GM06990 (cell line): ENCODE data around the gene FARP2.
A peak's percentile ranks its signal among the peaks of the same experiment; 100 is the strongest.
"Not testable (repeated sequence)": the region's sequence is repeated elsewhere in the genome, so short reads cannot be mapped to it uniquely, and the experiment has no call there.

Experiments
- DNase-seq: peaks from one replicate; pipeline ENCODE4 v3.0.0-alpha.2; 2011; ENCODE audit not compliant: insufficient read length; ENCODE audit errors: extremely low read depth
- H3K27me3 ChIP-seq: replicated peaks from 2 replicates; pipeline ENCODE4 v1.6.0; 2011; ENCODE audit warnings: low read length; ENCODE audit not compliant: control insufficient read depth, insufficient read depth
- H3K36me3 ChIP-seq: 2 replicates; pipeline ENCODE4 v1.5.1; 2011; ENCODE audit warnings: low read length; ENCODE audit not compliant: control insufficient read depth, insufficient read depth
- H3K4me3 ChIP-seq: replicated peaks from 2 replicates; pipeline ENCODE4 v1.5.1; 2011; ENCODE audit warnings: low read depth, mild to moderate bottlenecking, control low read depth, low read length
- CTCF ChIP-seq: IDR thresholded peaks from 2 replicates; pipeline ENCODE4 v1.5.1; 2011; ENCODE audit warnings: low read length, control low read depth, mild to moderate bottlenecking, inconsistent platforms; ENCODE audit not compliant: insufficient read depth, poor library complexity, severe bottlenecking

Gene FARP2

GRCh38 chr2:241432824-241433448 lies 76.9 kb downstream of the FARP2 start:
- Histone ChIP-seq H3K4me3 (no peak overlapping the region), H3K27me3 (no peaks in the 10 kb centered on the region), H3K36me3 (peaks cover 10% of the 10 kb centered on the region)
- DNase-seq: no peak
- no peak for TF ChIP-seq CTCF

DNA sequence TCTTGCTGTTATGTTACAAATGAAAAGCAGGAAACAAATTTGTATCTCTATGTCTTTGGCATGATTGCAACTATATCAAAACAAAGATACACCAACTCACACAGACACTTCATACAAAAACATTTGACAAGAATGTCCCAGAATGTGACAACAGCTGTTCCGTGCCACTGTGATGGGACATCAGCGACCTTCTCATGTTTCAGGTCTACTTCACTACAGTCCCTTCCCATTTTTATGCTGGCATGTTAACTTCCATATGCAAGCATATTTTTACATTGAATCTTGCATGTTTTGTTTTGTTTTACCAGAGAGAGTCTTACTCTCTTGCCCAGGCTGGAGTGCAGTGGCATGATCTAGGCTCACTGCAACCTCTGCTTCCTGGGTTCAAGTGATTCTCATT lies 81.1 kb downstream of the FARP2 start:
- no peak for DNase-seq
- H3K4me3 ChIP-seq: no peak overlapping the region
- TF ChIP-seq CTCF: no peak
- no peaks in the 10 kb centered on the region for H3K27me3 ChIP-seq
- H3K36me3 ChIP-seq: peaks cover 14% of the 10 kb centered on the region

GRCh38 chr2:241441492-241441891 lies 85.4 kb downstream of the FARP2 start:
- Histone ChIP-seq H3K27me3 (no peaks in the 10 kb centered on the region), H3K4me3 (no peak overlapping the region), H3K36me3 (peaks cover 14% of the 10 kb centered on the region)
- peak; percentile 60 for DNase-seq
- TF ChIP-seq CTCF: no peak

DNA sequence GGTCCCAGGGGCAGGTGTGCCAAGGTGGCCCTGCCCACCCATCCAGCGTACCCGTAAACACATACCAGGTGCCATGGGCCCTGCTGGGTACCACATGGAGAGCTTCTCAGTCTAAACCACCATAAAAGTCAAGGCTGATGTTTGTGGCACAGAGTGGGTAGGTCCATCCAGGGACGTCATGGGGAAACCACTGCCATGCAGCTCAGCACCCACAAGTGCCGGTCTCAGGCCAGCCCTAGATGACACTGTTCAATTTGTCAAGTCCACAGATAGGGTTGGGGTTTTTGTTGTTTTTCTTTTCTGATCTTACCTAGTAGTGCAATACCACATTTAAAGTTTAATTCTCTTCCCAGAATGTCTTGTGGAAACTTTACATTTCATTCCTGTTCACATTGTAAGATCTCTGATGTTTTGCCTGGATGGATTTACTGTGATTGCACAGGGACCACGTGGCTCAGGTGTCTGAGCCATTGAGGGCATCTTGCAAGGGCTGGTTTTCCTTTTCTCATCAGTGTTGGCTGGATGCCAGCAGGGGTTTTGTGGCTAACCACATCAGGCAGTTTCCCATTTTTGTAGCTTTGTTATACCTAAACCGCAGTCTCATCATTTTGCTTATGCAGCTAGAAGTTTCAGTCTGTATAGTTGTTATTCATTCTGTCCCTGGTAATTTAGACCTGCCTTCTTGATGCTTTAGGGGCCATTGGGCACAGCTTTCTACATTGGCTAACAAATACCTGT lies 87.6 kb downstream of the FARP2 start:
- Histone ChIP-seq H3K36me3 (peaks cover 11% of the 10 kb centered on the region), H3K4me3 (no peak overlapping the region), H3K27me3 (no peaks in the 10 kb centered on the region)
- TF ChIP-seq CTCF: no peak
- DNase-seq: peak; percentile 61

DNA sequence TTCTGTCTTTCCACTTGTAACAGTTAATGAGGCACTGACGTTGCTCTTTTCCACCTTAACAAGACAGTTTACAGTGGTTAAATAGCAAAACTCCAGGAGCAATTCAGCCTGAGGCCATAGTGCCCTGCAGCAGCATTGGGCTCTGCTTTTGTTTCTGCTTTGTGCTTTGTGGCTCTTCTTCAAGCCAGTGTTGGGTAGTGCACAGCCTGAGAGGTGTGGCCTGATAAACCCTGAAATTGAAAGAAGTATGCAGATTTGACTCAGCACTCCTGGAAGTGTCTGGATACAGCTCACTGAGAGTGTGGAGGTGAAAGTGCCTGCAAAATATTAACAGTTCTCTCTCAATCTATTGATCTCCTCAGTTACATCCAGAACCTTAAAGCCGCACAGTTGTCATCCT lies 89.3 kb downstream of the FARP2 start:
- Histone ChIP-seq H3K36me3 (peaks cover 9% of the 10 kb centered on the region), H3K27me3 (no peaks in the 10 kb centered on the region), H3K4me3 (no peak overlapping the region)
- DNase-seq: no peak
- TF ChIP-seq CTCF: no peak

DNA sequence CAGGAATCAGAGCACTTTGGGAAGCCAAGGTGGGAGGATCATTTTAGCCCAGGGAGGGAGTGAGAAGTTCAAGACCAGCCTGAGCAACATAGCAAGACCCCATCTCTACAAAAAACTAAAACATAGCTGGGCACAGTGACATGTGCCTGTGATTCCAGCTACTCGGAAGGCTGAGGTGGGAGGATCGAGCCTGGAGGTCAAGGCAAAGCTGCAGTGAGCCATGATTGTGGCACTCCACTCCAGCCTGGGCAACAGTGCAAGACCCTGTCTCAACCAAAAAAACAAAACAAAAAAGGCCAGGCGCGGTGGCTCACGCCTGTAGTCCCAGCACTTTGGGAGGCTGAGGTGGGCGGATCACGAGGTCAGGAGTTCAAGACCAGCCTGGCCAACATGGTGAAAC lies 94.0 kb downstream of the FARP2 start:
- H3K4me3 ChIP-seq, H3K36me3 ChIP-seq, H3K27me3 ChIP-seq, DNase-seq: not testable (repeated sequence)
